SK-N-SH treated with all-trans-retinoic acid at 6 μM for 48 hours (cell line): ENCODE results near the gene FRMD4B.
A peak's percentile ranks its signal among the peaks of the same experiment; 100 is the strongest.

Experiments
- ATAC-seq: fragments of 200-7000 bp; cut with Tn5 transposase; 3 replicates; pipeline ENCODE4 v1.9.1; 2020; ENCODE audit warnings: mild to moderate bottlenecking, moderate library complexity
- ARNTL ChIP-seq: fragments of 450-650 bp; formaldehyde crosslinking; IDR thresholded peaks from 2 replicates; pipeline ENCODE4 v1.5.0; 2020; ENCODE audit warnings: low read depth, mild to moderate bottlenecking, moderate library complexity, borderline replicate concordance
- BACH2 ChIP-seq: fragments of 250-450 bp; sonication (Bioruptor Pico); IDR thresholded peaks from 2 replicates; pipeline ENCODE4 v1.9.0; 2021; ENCODE audit warnings: mild to moderate bottlenecking, borderline replicate concordance
- CREB5 ChIP-seq: fragments of 250-450 bp; sonication (Bioruptor Pico); IDR thresholded peaks from 2 replicates; pipeline ENCODE4 v1.5.1; 2020; ENCODE audit warnings: low read depth, mild to moderate bottlenecking, moderate library complexity
- CSDC2 ChIP-seq: fragments of 250-450 bp; sonication (Bioruptor Pico); IDR thresholded peaks from 2 replicates; pipeline ENCODE4 v1.5.0; 2020; ENCODE audit warnings: mild to moderate bottlenecking, moderate library complexity
- CSRNP3 ChIP-seq: fragments of 250-450 bp; sonication (Bioruptor Pico); IDR thresholded peaks from 2 replicates; pipeline ENCODE4 v1.5.1; 2021; ENCODE audit warnings: mild to moderate bottlenecking, moderate library complexity
- GLIS3 ChIP-seq: fragments of 250-450 bp; sonication (Bioruptor Pico); IDR thresholded peaks from 2 replicates; pipeline ENCODE4 v1.5.0; 2020; ENCODE audit warnings: mild to moderate bottlenecking, moderate library complexity
- ISL1 ChIP-seq: fragments of 250-450 bp; sonication (Bioruptor Pico); IDR thresholded peaks from 2 replicates; pipeline ENCODE4 v2.1.2; 2022; ENCODE audit warnings: mild to moderate bottlenecking, moderate library complexity
- POU6F1 ChIP-seq: fragments of 250-450 bp; sonication (Bioruptor Pico); IDR thresholded peaks from 2 replicates; pipeline ENCODE4 v1.8.0; 2021; ENCODE audit warnings: low read depth, mild to moderate bottlenecking, moderate library complexity, borderline replicate concordance
- RARB ChIP-seq: fragments of 250-450 bp; sonication (Bioruptor Pico); IDR thresholded peaks from 2 replicates; pipeline ENCODE4 v1.8.0; 2021; ENCODE audit warnings: mild to moderate bottlenecking, moderate library complexity
- TCF4 ChIP-seq: fragments of 250-450 bp; sonication (Bioruptor Pico); IDR thresholded peaks from 2 replicates; pipeline ENCODE4 v1.8.0; 2021; ENCODE audit warnings: mild to moderate bottlenecking, moderate library complexity, borderline replicate concordance
- TSHZ2 ChIP-seq: fragments of 250-450 bp; sonication (Bioruptor Pico); IDR thresholded peaks from 2 replicates; pipeline ENCODE4 v1.5.0; 2020; ENCODE audit warnings: mild to moderate bottlenecking, moderate library complexity
- ZC3H10 ChIP-seq: fragments of 250-450 bp; sonication (Bioruptor Pico); IDR thresholded peaks from 2 replicates; pipeline ENCODE4 v1.5.1; 2021; ENCODE audit warnings: mild to moderate bottlenecking, moderate library complexity
- ZFP3 ChIP-seq: fragments of 250-450 bp; sonication (Bioruptor Pico); IDR thresholded peaks from 2 replicates; pipeline ENCODE4 v1.5.0; 2020; ENCODE audit warnings: mild to moderate bottlenecking, moderate library complexity
- ZFP30 ChIP-seq: fragments of 450-650 bp; formaldehyde crosslinking; IDR thresholded peaks from 2 replicates; pipeline ENCODE4 v1.5.0; 2022; ENCODE audit warnings: mild to moderate bottlenecking, moderate library complexity
- ZNF565 ChIP-seq: fragments of 450-650 bp; formaldehyde crosslinking; conservative IDR thresholded peaks from 2 replicates; pipeline ENCODE4 v1.5.0; 2020; ENCODE audit warnings: low read depth, mild to moderate bottlenecking, moderate library complexity
- ZNF70 ChIP-seq: fragments of 450-650 bp; formaldehyde crosslinking; IDR thresholded peaks from 2 replicates; pipeline ENCODE4 v1.5.0; 2020; ENCODE audit warnings: mild to moderate bottlenecking, moderate library complexity
- ZNF8 ChIP-seq: fragments of 450-650 bp; formaldehyde crosslinking; IDR thresholded peaks from 2 replicates; pipeline ENCODE4 v1.5.0; 2020; ENCODE audit warnings: mild to moderate bottlenecking, moderate library complexity

The FRMD4B gene

GRCh38 chr3:69186575-69187093 is 199.3 kb downstream of the FRMD4B start (continued):
- TF ChIP-seq ZNF70 (CRISPR knock-in tag) = no peak
- no peak for TF ChIP-seq ISL1 (CRISPR knock-in tag)
- no peak for TF ChIP-seq ZFP30 (CRISPR knock-in tag)
- TF ChIP-seq ARNTL = no peak
- TF ChIP-seq CREB5 (CRISPR knock-in tag) = no peak
- TF ChIP-seq CSRNP3 (CRISPR knock-in tag) = no peak
- TF ChIP-seq ZC3H10 (CRISPR knock-in tag) = no peak
- TF ChIP-seq ZFP3 = no peak
- no peak for TF ChIP-seq ZNF8 (CRISPR knock-in tag)

- no peak for TF ChIP-seq RARB (CRISPR knock-in tag)
- no peak for TF ChIP-seq TCF4
- no peak for TF ChIP-seq ZNF8 (CRISPR knock-in tag)
- no peak for TF ChIP-seq BACH2 (CRISPR knock-in tag)
- TF ChIP-seq, all 23 proteins: peak for 0
- peak; percentile 88 for ATAC-seq
These were observed 203.1 kb downstream of the FRMD4B start for GRCh38 chr3:69182588-69183316.

GRCh38 chr3:69181592-69182211 is 204.2 kb downstream of the FRMD4B start:
- ATAC-seq = peak; percentile 65
- TF ChIP-seq ZNF70 (CRISPR knock-in tag) (no peak), TSHZ2 (CRISPR knock-in tag) (no peak), CREB5 (CRISPR knock-in tag) (no peak), ZNF565 (CRISPR knock-in tag) (no peak), ZFP30 (CRISPR knock-in tag) (no peak), GLIS3 (CRISPR knock-in tag) (no peak), CSRNP3 (CRISPR knock-in tag) (no peak), POU6F1 (CRISPR knock-in tag) (no peak), ARNTL (no peak), CSDC2 (no peak)
- TF ChIP-seq, all 23 proteins: peak for 0
